22Rv1 (cell line): ENCODE data around the gene MAD1L1.

Source experiments
- CTCF ChIP-seq: fragments of 450-650 bp; IDR thresholded peaks from 2 replicates; pipeline ENCODE4 v1.5.1; 2017; ENCODE audit warnings: mild to moderate bottlenecking
- ZFX ChIP-seq: fragments of 450-650 bp; IDR thresholded peaks from 2 replicates; pipeline ENCODE4 v1.6.1; 2017; ENCODE audit warnings: antibody characterized with exemption, borderline replicate concordance

GRCh38 chr7:2205036-2205780 is 27.5 kb downstream of the MAD1L1 start:
- TF ChIP-seq CTCF (no peak), ZFX (no peak)
